ENCODE results near the gene ARHGAP31.
"Not testable (repeated sequence)": the region's sequence is repeated elsewhere in the genome, so short reads cannot be mapped to it uniquely, and the experiment has no call there.

The ARHGAP31 gene

DNA sequence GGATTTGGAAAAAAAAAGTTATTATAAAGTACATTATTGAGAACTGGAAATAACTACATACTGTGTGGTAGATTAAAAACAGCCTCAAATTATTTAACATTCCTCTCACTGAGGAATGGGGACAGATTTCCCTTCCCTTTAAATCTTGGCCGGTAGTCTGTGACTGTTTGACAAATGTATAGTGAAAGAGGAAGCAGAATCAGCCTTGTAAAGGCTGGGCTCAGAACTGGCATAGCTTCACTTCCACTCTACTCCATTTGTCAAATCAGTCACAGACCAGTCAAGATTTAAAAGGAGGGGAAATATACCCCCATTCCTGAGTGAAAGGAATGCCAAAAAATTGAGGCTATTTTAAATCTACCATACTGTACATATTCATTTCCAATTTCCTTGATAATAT lies 35.3 kb upstream of the ARHGAP31 start:
- TF ChIP-seq CTCF (IDR thresholded peaks at IDR 0.05; ENCODE audit: low read length) (no peak), EZH2 (IDR thresholded peaks at IDR 0.05; ENCODE audit: borderline replicate concordance, low read length) (no peak)
- no peaks in the 10 kb centered on the region for H3F3A ChIP-seq (ENCODE audit: insufficient read depth, low read length)
- no peaks in the 10 kb centered on the region for H3K9me2 ChIP-seq (ENCODE audit: low read depth, low read length)
- H3K4me2 ChIP-seq (ENCODE audit: low read length) = no peak overlapping the region
- H3K4me3 ChIP-seq (ENCODE audit: low read depth, low read length, poor library complexity, severe bottlenecking) = no peak overlapping the region
- no peak overlapping the region for H3K27ac ChIP-seq (ENCODE audit: low read depth, low read length, poor library complexity, severe bottlenecking)
- no peaks in the 10 kb centered on the region for H3K79me2 ChIP-seq (ENCODE audit: insufficient read depth, low read length)
- H3K36me3 ChIP-seq (ENCODE audit: insufficient read depth, low read length) = no peaks in the 10 kb centered on the region
- H2AFZ ChIP-seq (ENCODE audit: low read length) = no peak overlapping the region
- no peaks in the 10 kb centered on the region for H4K20me1 ChIP-seq (ENCODE audit: insufficient read depth, low read length)
- H3K27me3 ChIP-seq (ENCODE audit: insufficient read depth, low read length) = no peaks in the 10 kb centered on the region
- peaks cover 12% of the 10 kb centered on the region for H3K4me1 ChIP-seq (ENCODE audit: insufficient read depth, low read length, severe bottlenecking)
- H3K9me3 ChIP-seq (ENCODE audit: low read length) = no peaks in the 10 kb centered on the region
- H3K9ac ChIP-seq (ENCODE audit: low read length) = no peak overlapping the region

DNA sequence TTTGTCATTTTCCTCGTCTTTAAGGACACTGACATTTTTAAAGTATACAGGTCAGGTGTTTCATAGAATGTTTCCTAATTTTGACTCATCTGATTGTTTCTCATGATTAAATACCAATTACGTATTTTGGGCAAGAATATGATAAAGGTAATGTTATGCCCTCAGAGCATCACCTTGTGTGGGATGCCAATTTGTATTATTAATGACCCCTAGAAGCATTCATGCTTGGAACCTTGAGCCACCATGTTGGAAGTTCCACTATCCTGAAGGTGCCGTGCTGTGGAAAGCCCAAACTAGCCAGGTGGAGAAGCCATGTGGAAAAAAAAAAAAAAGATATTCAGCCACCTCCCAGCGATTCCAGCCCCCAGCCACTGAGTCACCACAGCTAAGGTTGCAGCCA lies 34.4 kb upstream of the ARHGAP31 start:
- H3K27me3 ChIP-seq (ENCODE audit: insufficient read depth, low read length) = no peaks in the 10 kb centered on the region
- peaks cover 12% of the 10 kb centered on the region for H3K4me1 ChIP-seq (ENCODE audit: insufficient read depth, low read length, severe bottlenecking)
- no peaks in the 10 kb centered on the region for H3K36me3 ChIP-seq (ENCODE audit: insufficient read depth, low read length)
- no peak overlapping the region for H3K4me3 ChIP-seq (ENCODE audit: low read depth, low read length, poor library complexity, severe bottlenecking)
- H3K9me3 ChIP-seq (ENCODE audit: low read length) = no peaks in the 10 kb centered on the region
- no peaks in the 10 kb centered on the region for H3F3A ChIP-seq (ENCODE audit: insufficient read depth, low read length)
- TF ChIP-seq EZH2 (IDR thresholded peaks at IDR 0.05; ENCODE audit: borderline replicate concordance, low read length) = no peak
- no peak for TF ChIP-seq CTCF (IDR thresholded peaks at IDR 0.05; ENCODE audit: low read length)
- no peaks in the 10 kb centered on the region for H3K9me2 ChIP-seq (ENCODE audit: low read depth, low read length)
- H3K9ac ChIP-seq (ENCODE audit: low read length) = no peak overlapping the region
- H4K20me1 ChIP-seq (ENCODE audit: insufficient read depth, low read length) = no peaks in the 10 kb centered on the region
- H3K27ac ChIP-seq (ENCODE audit: low read depth, low read length, poor library complexity, severe bottlenecking) = no peak overlapping the region
- H3K79me2 ChIP-seq (ENCODE audit: insufficient read depth, low read length) = no peaks in the 10 kb centered on the region
- H3K4me2 ChIP-seq (ENCODE audit: low read length) = no peak overlapping the region
- H2AFZ ChIP-seq (ENCODE audit: low read length) = no peak overlapping the region

GRCh38 chr3:119261055-119261454 lies 33.1 kb upstream of the ARHGAP31 start:
- H2AFZ ChIP-seq (ENCODE audit: low read length) = no peak overlapping the region
- no peaks in the 10 kb centered on the region for H3K9me3 ChIP-seq (ENCODE audit: low read length)
- no peak overlapping the region for H3K4me3 ChIP-seq (ENCODE audit: low read depth, low read length, poor library complexity, severe bottlenecking)
- H3K36me3 ChIP-seq (ENCODE audit: insufficient read depth, low read length) = no peaks in the 10 kb centered on the region
- no peaks in the 10 kb centered on the region for H3K9me2 ChIP-seq (ENCODE audit: low read depth, low read length)
- no peaks in the 10 kb centered on the region for H3F3A ChIP-seq (ENCODE audit: insufficient read depth, low read length)
- H4K20me1 ChIP-seq (ENCODE audit: insufficient read depth, low read length) = no peaks in the 10 kb centered on the region
- TF ChIP-seq CTCF (IDR thresholded peaks at IDR 0.05; ENCODE audit: low read length) (no peak), EZH2 (IDR thresholded peaks at IDR 0.05; ENCODE audit: borderline replicate concordance, low read length) (no peak)
- no peak overlapping the region for H3K27ac ChIP-seq (ENCODE audit: low read depth, low read length, poor library complexity, severe bottlenecking)
- H3K27me3 ChIP-seq (ENCODE audit: insufficient read depth, low read length) = no peaks in the 10 kb centered on the region
- peaks cover 12% of the 10 kb centered on the region for H3K4me1 ChIP-seq (ENCODE audit: insufficient read depth, low read length, severe bottlenecking)
- H3K9ac ChIP-seq (ENCODE audit: low read length) = no peak overlapping the region
- no peaks in the 10 kb centered on the region for H3K79me2 ChIP-seq (ENCODE audit: insufficient read depth, low read length)
- no peak overlapping the region for H3K4me2 ChIP-seq (ENCODE audit: low read length)

GRCh38 chr3:119270212-119270611 lies 24.0 kb upstream of the ARHGAP31 start:
- not testable (repeated sequence) for H3K9me2 ChIP-seq (ENCODE audit: low read depth, low read length); H3K9me3 ChIP-seq (ENCODE audit: low read length); H3K79me2 ChIP-seq (ENCODE audit: insufficient read depth, low read length)

More at GRCh38 chr3:119270212-119270611, 24.0 kb upstream of the ARHGAP31 start:
- not testable (repeated sequence) for H3K36me3 ChIP-seq (ENCODE audit: insufficient read depth, low read length); H3K27ac ChIP-seq (ENCODE audit: low read depth, low read length, poor library complexity, severe bottlenecking); H3K4me2 ChIP-seq (ENCODE audit: low read length); H2AFZ ChIP-seq (ENCODE audit: low read length); H4K20me1 ChIP-seq (ENCODE audit: insufficient read depth, low read length); H3K4me3 ChIP-seq (ENCODE audit: low read depth, low read length, poor library complexity, severe bottlenecking); H3K9ac ChIP-seq (ENCODE audit: low read length); H3K27me3 ChIP-seq (ENCODE audit: insufficient read depth, low read length); H3K4me1 ChIP-seq (ENCODE audit: insufficient read depth, low read length, severe bottlenecking); H3F3A ChIP-seq (ENCODE audit: insufficient read depth, low read length)
